HG02870 (cell line): ENCODE results near the gene FTCD.
"Not testable (repeated sequence)": the region's sequence is repeated elsewhere in the genome, so short reads cannot be mapped to it uniquely, and the experiment has no call there.

Experiments used
- ATAC-seq: cut with Tn5 transposase; IDR thresholded peaks from one replicate; pipeline ENCODE4 v1.9.1; 2021; ENCODE audit warnings: mild to moderate bottlenecking, moderate library complexity; ENCODE audit not compliant: unreplicated experiment

Gene FTCD

DNA sequence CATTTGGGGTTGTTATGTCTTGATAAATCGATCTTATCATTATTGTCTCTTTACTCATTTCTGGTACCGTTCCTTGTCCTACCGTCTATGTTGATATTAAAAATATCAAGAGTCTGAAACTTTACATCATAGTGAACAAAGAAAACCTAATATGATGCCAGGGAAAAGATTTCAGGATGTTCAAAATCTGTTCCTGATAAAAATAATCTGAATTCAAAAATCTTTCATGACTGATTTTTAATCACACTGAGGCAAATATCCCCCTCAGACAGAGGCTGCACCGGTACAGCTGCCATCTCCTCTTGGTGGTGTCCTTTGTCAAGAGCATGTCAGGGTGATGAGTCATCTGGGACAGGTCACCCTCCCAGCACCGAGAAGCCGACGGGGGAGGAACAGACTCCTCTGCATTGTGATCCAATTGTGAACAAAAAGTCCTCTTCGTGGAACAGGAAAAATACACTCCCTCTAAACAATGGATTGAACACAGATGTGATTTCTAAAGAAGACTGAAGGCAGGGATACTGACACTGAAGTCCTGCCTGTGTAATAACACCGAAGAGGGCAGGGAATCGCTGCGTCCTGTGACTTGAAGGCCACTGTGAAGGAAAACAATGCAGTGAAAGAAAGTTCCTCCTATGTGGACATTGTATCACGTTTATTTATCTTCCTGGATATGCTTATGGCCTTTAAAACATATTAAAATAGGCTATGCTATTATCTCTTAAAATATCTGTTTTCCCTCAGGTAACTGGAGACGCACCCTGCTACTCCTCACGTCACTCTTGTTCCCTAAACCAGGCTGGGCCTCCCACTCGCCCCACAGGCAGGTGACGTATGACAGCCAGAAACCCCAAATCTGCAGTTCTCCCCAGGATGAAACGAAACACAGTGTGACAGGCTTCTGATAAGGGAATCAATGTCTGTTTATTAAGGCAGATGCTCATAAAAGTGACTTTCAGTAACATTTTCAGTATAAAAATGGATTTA is 33.1 kb upstream of the FTCD start:
- ATAC-seq: no peak

DNA sequence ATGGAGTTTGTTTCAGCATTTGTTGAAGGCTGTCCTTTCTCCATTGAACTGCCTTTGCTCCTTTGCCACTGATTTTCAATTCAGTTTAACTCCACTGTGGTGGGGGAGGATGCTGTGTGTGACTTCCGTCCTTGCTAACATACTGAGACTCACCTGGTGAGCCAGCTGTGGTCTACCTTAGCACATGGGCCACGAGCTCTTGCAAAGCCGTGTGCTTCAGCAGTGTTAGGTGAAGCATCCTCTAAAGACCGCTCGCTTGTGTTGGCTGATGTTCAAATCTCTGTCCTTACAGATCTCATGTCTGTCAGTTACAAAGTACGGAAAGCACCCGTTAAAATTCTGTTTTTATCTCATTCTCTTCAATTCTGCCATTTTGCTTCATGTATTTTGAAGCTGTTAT is 32.4 kb upstream of the FTCD start:
- ATAC-seq: no peak

DNA sequence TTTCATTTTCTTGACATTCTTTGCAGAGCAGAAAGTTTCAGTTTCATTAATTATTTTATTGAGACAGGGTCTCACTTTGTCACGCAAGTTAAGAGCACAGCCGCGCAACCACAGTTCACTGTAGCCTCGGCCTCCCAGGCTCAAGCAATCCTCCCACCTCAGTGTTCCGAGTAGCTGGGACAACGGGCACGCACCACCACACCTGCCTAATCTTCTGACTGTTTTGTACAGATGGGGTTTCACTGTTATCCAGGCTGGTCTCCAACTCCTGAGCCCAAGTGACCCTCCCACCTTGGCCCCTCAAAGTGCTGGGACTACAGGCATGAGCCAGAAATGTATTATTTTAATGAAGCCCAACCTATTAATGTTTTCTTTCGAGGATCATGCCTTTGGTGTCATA is 31.9 kb upstream of the FTCD start:
- ATAC-seq: no peak

DNA sequence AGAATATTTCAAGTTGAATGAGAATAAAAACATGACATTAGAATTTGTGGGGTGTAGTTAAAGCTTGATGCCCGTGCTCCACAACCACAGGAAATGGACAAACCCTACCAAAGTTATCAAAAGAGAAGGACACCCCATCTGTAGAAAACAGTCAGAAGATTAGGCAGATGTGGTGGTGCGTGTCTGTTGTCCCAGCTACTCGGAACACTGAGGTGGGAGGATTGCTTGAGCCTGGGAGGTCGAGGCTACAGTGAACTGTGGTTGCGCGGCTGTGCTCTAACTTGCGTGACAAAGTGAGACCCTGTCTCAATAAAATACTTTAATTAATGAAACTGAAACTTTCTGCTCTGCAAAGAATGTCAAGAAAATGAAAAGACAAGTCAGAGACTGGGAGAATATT is 30.3 kb upstream of the FTCD start:
- ATAC-seq: no peak

DNA sequence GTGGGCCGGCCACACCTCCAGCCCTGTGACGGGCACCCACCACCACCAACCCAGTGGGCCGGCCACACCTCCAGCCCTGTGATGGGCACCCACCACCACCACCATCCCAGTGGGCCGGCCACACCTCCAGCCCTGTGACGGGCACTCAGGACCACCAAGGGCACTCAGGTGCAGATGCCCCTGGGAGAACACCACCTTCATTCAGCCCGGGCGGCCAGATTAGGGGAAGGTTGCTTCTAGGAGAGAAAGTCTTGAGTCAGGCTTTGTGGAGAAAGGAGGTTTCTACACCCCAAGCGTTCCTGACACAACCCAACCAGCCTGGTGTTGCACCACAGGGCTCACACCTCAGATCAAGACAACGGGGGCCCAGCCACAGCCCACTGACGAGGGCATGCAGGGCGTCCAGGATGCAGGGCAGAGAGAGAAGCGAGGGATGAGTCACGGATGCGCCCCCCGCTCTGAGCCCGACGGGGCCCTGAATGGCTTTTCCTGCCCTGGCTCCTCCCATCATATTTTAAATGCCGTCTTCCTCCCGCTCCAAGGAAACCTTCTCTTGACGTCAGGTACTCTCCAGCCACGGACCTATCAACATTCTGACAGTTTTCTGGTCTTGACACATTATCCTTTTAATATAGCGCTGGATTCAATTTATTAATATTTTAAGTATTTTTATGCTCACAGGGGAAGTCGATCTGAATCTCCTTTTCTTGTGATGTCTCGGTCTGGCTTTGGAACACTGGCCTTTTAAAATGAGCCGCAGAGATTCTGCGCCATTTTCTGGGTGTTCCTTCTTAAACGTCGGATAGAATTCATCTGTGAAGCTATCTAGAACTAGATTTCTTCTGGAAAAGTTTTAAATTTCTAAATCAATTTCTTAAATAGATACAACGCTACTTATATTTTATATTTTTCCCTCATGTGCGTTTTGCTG is 29.5 kb upstream of the FTCD start:
- ATAC-seq: no peak

DNA sequence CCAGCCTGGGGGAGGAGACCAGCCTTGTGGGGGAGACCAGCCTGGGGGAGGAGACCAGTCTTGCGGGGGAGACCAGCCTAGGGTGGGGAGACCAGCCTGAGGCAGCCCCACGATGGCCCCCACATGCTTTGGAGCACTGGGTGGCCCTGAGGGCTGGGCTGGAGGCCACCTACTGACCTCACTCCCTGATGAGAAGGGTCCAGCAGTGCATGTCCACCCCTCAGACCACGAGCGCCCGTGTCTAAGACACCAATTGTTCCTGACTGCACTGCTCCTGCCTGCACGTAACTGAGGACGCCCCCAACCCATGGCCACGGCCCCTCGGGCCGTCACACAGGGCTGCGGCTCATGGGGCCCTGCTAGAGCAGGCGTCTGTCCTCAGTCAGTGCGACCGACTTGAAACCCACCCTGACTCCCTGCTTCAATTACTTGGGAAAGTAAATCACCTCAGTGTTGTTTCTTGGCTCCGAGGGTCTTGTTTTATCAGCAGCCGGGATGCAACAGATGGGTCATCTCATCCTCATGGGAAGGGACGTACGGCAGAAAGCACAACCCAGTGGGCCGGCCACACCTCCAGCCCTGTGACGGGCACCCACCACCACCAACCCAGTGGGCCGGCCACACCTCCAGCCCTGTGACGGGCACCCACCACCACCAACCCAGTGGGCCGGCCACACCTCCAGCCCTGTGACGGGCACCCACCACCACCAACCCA is 28.7 kb upstream of the FTCD start, which contains the start of gene SPATC1L:
SPATC1L (minus strand) TSS at position 550 of the 715 bp plus-strand sequence. CDS start 1,643 bp downstream, outside the sequence.
- no peak for ATAC-seq

DNA sequence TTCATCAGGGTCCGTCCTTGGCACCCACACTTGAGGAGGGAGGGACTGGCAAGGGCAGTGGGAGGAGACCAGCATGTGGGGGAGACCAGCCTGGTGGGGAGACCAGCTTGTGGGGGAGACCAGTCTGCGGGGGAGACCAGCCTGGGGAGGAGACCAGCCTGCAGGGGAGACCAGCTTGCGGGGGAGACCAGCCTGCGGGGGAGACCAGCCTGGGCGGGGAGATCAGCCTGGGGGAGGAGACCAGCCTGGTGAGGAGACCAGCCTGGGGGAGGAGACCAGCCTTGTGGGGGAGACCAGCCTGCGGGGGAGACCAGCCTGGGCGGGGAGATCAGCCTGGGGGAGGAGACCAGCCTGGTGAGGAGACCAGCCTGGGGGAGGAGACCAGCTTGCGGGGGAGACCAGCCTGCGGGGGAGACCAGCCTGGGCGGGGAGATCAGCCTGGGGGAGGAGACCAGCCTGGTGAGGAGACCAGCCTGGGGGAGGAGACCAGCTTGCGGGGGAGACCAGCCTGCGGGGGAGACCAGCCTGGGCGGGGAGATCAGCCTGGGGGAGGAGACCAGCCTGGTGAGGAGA is 28.0 kb upstream of the FTCD start:
- not testable (repeated sequence) for ATAC-seq

DNA sequence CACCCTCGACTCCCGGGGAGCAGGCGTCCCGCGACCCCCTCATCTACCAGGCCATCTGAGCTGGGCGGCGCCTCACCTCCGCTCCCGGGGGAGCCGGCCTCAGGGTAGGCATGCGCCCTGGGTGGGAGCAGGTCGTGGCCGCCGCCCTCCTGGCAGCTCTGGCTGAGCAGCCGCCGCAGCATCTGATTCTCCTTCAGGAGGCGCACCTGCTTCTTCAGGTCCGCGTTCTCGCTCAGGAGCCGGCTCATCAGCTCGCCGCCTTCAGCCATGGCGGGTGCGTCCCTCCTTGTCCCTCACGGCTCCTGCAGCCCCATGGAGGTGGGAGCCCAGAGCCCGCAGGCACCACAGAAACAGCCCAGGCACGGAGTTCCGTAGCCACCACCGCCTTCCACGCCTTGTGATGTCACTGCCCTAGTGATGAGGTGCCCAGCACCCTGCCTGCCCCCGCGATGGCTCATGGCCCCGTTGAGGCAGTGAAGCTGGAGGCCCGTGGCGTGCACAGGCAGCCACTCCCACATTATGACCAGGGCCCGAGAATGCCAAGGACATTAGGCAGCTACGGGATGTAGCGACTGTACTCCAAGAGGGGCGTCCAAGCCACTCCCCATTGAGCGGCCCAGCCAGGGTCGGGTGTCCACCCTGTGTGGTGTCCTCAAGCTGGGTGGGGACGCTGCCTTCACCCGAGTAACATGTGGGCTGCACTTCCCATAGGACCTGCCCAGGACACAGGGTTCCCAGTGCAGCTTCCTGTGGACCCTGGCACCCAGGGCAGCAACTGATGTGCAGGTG is 27.4 kb upstream of the FTCD start:
- ATAC-seq: no peak

DNA sequence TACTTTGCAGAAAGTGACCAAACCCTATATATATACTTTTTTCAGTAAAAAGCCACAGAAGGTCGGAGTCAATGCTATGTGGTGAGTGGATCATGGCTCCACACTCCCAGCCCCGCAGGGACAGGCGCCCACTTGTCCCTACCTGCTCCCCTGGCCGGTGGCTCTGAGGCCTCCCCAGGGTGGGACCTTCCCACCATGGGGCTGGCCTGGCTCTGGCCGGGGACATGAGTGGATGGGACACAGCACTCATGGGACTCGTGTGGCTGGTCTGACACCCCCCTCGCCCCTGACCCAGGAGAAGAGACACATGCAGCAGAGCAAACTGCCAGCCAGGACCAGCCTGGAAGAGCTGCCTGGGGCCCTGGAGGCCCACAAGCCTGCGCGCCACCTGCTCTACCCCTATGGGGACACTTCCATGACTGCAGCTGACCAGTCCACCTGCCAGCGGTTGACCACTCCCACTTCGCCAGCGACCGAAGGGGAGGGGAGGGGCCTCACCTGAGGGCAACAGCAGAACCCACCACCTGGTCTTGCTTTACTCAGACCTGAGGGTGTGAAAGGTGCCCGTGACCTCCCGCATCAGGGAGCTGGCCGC is 26.7 kb upstream of the FTCD start:
- ATAC-seq: no peak

DNA sequence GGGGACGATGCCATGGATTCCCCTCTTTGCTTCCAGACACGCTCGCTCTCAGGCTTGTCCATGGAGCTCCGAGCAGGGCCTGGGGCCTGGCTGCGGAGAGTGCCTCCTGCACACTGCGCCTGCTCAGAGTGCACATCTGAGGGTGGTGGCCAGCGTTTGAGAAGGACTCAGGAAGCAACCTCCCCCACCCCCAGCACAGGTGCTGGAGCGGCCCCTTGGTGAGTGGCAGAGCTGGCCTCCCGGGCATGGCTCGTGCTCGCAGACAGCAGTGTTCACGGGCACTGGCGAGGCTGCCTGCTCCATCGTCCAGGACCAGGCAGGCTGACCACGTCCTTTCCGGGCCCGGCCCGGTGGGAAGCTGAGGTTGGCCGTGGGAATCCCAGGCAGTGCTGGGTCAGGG is 26.1 kb upstream of the FTCD start:
- no peak for ATAC-seq

DNA sequence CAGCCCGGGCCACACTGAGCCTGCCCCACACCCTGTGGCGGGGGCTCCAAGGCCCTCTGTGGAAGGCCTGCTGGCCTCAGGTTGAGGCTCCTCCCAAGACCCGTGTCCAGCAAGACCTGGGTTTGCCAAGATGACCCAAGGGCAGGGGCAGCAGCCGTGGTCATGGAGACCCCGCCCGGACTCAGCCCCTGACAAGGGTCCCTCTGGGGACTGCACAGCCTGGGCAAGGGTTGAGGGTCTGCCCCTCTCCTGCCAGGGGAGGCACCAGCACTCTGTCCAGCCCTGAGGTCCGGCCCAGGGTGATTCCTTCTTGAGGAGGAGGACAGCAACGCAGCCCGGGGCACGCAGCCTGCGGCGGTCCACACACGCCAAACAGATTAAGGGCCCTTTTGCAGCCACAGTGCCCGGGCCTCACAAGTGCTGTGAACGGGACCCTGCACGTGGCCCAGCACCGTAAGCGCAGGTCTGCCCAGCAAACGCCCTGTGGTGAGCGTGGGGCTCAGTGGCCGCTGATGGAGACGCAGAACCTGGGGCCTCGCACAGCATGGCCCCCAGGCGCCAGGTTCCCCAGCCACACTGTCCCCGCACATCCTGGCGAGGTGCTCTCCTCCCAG is 25.5 kb upstream of the FTCD start:
- ATAC-seq: no peak

DNA sequence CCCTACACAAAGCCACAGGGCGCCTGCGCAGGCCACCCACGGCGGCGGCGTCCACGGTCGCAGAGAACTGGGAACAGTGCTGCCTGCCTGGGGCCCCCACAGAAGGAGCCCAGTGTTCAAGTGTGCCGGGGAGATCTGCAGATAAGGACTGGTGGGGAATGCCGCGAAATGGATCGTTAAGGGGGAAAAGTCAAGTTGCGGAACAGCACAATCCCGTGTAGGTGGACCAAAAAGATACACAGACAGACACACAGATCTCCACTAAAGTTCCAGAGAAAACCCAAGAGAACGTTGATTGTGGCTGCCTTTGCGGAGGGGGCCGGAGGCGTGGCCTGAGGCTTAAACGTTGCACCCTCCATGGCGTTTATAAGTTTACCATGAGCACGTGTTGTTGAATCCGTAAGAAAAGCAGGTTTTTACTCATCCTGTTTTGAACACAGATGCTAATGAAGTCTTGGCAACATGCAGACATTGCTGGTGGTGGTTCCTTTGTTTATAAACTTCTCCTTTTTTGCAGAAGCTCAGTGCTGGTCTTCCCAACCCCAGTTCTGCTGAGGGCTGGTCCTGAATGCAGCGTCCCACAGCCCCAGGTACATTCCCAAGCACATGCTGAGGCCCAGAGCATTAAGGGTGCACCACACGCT is 24.8 kb upstream of the FTCD start:
- no peak for ATAC-seq

DNA sequence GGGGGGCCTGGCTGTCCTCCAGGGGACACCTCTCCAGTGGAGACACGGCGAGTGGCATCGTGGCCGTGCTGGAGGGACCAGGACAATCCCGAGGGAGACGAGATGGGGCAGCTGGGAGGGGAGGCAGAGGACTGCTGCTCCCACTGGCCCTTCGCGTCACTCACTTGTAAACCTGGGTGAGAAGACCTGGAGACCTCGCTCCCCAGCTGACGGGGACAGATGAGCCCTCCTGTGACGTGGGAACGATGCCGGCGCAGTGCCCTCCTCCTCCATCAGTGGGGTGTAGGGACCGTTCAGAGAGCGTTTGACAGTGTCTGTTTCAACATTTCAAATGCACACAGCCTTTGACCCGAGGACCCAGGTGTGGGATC is 24.3 kb upstream of the FTCD start:
- no peak for ATAC-seq

DNA sequence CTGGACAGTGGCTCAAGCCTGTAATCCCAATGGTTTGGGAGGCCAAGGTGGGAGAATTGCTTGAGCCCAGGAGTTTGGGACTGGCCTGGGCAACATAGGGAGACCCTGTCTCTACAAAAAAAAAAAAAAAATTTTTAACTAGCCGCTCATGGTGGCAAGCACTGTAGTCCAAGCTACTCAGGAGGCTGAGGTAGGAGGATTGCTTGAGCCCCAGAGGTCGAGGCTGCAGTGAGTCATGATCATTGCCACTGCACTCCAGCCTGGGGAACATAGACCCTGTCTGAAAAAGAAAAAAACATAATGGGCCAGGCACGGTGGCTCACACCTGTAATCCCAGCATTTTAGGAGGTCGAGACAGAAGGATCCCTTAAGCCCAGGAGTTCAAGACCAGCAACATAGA is 23.6 kb upstream of the FTCD start:
- no peak for ATAC-seq

DNA sequence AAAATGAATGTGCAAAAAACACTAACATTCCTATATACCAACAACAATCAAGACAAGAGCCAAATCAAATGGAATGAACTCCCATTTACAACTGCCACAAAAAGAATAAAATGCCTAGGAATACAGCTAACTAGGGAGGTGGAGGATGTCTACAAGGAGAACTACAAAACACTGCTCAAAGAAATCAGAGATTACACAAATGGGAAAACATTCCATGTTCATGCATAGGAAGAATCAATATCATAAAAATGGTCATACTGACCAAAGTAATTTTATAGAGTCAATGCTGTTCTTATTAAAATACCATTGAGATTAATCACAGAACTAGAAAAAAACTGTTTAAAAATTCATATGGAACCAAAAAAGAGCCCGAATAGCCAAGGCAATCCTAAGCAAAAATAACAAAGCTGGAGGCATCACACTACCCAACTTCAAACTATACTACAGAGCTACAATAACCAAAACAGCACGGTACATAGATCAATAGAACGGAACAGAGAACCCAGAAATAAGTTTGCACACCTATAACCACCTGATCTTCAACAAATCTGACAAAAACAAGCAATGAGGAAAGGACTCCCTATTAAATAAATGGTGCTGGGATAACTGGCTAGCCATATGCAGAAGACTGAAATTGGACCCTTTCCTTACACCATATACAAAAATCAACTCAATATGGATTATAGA is 21.2 kb upstream of the FTCD start:
- ATAC-seq: not testable (repeated sequence)

DNA sequence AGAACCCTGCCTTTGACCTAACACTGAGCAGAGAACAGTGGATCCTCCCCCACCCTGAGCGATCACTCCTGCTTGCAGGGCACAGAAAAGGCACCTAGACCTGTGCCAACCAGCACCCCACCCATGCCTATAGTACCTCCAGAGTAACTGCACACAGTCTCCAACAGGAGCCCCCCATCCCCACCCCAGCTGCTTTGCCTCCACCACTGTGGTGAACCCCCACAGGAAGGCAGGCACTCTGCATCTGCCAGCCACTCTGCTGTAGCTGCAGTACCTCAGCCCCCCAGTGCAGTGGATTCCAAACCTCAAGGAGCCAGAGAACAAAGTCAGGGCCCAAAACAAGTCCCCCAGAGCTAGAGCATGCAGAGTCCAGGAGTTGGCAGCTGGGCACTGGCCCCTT is 18.2 kb upstream of the FTCD start:
- no peak for ATAC-seq

DNA sequence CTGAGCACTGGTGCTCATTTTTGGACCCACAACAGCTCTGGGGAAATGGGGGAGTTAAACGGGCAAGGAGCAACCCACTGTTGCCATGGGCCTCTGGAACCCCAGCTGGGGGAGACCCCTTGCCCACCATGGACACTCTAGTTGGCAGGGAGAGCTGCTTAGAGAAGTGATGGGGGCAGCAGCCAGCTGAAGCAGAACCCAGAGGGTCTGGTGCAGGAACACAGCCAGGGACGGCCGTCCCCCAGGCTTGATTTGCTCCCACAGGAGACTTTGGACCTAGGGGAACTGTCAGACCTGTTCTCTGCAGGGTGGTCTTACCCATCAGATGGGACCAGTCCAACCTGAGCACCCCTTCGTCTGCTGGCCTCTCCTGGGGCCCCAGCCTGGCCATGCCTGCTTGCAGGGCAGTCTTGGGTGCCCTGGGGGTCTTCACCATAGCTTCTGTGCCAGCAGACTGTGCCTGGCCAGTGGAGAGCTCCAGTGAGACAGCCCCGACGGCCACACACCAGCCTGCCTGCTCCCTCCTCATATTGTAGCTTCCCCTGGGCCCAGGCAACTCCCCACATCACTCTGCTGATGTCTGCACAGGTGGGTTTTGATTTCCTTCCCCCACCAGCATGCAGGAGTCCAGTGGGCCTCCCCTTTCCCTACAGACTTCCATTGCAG is 17.6 kb upstream of the FTCD start:
- ATAC-seq: no peak
